ENCODE results near the gene TESK2.

- TF ChIP-seq POLR2A (IDR thresholded peaks at IDR 0.05) (no peak), CTCF (IDR thresholded peaks at IDR 0.05 in 8 of 11, conservative IDR thresholded peaks at IDR 0.05 in 3 of 11) (no peak)
These were observed 19.3 kb upstream of the TESK2 start for GRCh38 chr1:45510036-45510971.
